A549 (cell line): Measurements from ENCODE around the gene DNM3. TPM values are rescaled to one million over a fixed set of nuclear protein-coding genes. Genes with fewer than 3 reads are reported as not detected.

Source experiments
- ATAC-seq, 2 experiments: fragments of 200-7000 bp in 1 of 2; fragments of >200 bp in 1 of 2; cut with Nextera tagmentation in 1 of 2; cut with Tn5 transposase in 1 of 2; 3 replicates each; pipeline versions ENCODE4 v1.8.0 to v1.9.1; 2018 to 2020; ENCODE audit warnings: mild to moderate bottlenecking in 1 of 2, moderate library complexity in 1 of 2
- CTCF ChIA-PET: fragments of 300-600 bp; sonication (Branson Sonifier 250); formaldehyde crosslinking; extraction: SDS; loops from one replicate; lab custom pipeline; 2021; ENCODE audit warnings: antibody characterized with exemption, inconsistent platforms; lab: Yijun Ruan, JAX
- POLR2A ChIA-PET: fragments of 350-600 bp; formaldehyde crosslinking; extraction: SDS; loops from one replicate; lab custom pipeline; 2021; ENCODE audit warnings: antibody characterized with exemption, inconsistent platforms; lab: Yijun Ruan, JAX
- DNase-seq, 2 experiments: peaks; one replicate each; pipeline versions ENCODE4 v3.0.0 to v3.0.0-alpha.2; 2011 to 2016; ENCODE audit warnings: low read depth in 1 of 2, low spot score in 1 of 2
- FAIRE-seq: peaks from 2 replicates; lab custom pipeline; 2011; peaks lifted over from hg19 to GRCh38; lab: Jason Lieb, UNC
- H3K27ac ChIP-seq, 2 experiments: fragments of >200 bp; sonication (Bioruptor Twin); formaldehyde crosslinking; 3 replicates each; pipeline ENCODE4 v1.5.1; 2016 to 2017
- H3K4me1 ChIP-seq: fragments of >200 bp; sonication (Bioruptor Twin); formaldehyde crosslinking; 3 replicates; pipeline ENCODE4 v1.6.1; 2016
- H3K4me2 ChIP-seq: fragments of >200 bp; sonication (Bioruptor Twin); formaldehyde crosslinking; 3 replicates; pipeline ENCODE4 v1.6.1; 2016
- H3K4me3 ChIP-seq: fragments of >200 bp; sonication (Bioruptor Twin); formaldehyde crosslinking; 3 replicates; pipeline ENCODE4 v1.5.1; 2016
- H3K9me3 ChIP-seq: fragments of >200 bp; sonication (Bioruptor Twin); formaldehyde crosslinking; 3 replicates; pipeline ENCODE4 v1.6.1; 2016
- BCL3 ChIP-seq: fragments of >200 bp; sonication (Bioruptor Twin); formaldehyde crosslinking; IDR thresholded peaks from 3 replicates; pipeline ENCODE4 v1.6.1; 2016
- CHD2 ChIP-seq: fragments of 150-350 bp; IDR thresholded peaks from 2 replicates; pipeline ENCODE4 v1.6.1; 2014; ENCODE audit warnings: low read length; ENCODE audit not compliant: partially characterized antibody
- EHF ChIP-seq: fragments of 250-450 bp; sonication (Bioruptor Pico); IDR thresholded peaks from 2 replicates; pipeline ENCODE4 v1.5.0; 2020; ENCODE audit warnings: mild to moderate bottlenecking
- FOXS1 ChIP-seq: fragments of 250-450 bp; sonication (Bioruptor Pico); IDR thresholded peaks from 2 replicates; pipeline ENCODE4 v1.5.0; 2020; ENCODE audit warnings: mild to moderate bottlenecking, moderate library complexity
- GATA3 ChIP-seq: IDR thresholded peaks from 2 replicates; pipeline ENCODE4 v1.6.1; 2012; ENCODE audit warnings: borderline replicate concordance
- HOXB13 ChIP-seq: fragments of 250-450 bp; sonication (Bioruptor Pico); IDR thresholded peaks from 2 replicates; pipeline ENCODE4 v1.5.0; 2020; ENCODE audit warnings: low read depth, mild to moderate bottlenecking, moderate library complexity
- JUNB ChIP-seq: fragments of >200 bp; sonication (Bioruptor Twin); formaldehyde crosslinking; IDR thresholded peaks from 2 replicates; pipeline ENCODE4 v1.6.1; 2016
- KDM1A ChIP-seq: fragments of 200-600 bp; sonication (generic); IDR thresholded peaks from 2 replicates; pipeline ENCODE4 v1.6.1; 2016; ENCODE audit warnings: low read depth, mild to moderate bottlenecking
- MAFK ChIP-seq: fragments of 450-650 bp; IDR thresholded peaks from 2 replicates; pipeline ENCODE4 v1.6.1; 2014; ENCODE audit not compliant: partially characterized antibody
- MAX ChIP-seq: IDR thresholded peaks from 2 replicates; pipeline ENCODE4 v1.6.1; 2012
- NPAS2 ChIP-seq: fragments of 250-450 bp; sonication (Bioruptor Pico); IDR thresholded peaks from 2 replicates; pipeline ENCODE4 v1.8.0; 2022; ENCODE audit warnings: mild to moderate bottlenecking, moderate library complexity, borderline replicate concordance
- PHF8 ChIP-seq: fragments of 200-600 bp; sonication (generic); IDR thresholded peaks from 2 replicates; pipeline ENCODE4 v1.6.1; 2016; ENCODE audit warnings: low read depth, mild to moderate bottlenecking, antibody characterized with exemption, moderate library complexity, borderline replicate concordance
- SMC3 ChIP-seq: fragments of >200 bp; sonication (Bioruptor Twin); formaldehyde crosslinking; IDR thresholded peaks from 3 replicates; pipeline ENCODE4 v1.6.1; 2018; ENCODE audit warnings: inconsistent platforms
- TFCP2L1 ChIP-seq: fragments of 250-450 bp; sonication (Bioruptor Pico); IDR thresholded peaks from 2 replicates; pipeline ENCODE4 v1.5.0; 2021; ENCODE audit warnings: mild to moderate bottlenecking
- ZNF302 ChIP-seq: fragments of 250-450 bp; sonication (Bioruptor Pico); IDR thresholded peaks from 2 replicates; pipeline ENCODE4 v1.9.0; 2021; ENCODE audit warnings: inconsistent platforms, mild to moderate bottlenecking, moderate library complexity
- WGBS: methylation state at CpG from one replicate; pipeline ENCODE4 v1.1.6; 2017; ENCODE audit errors: missing lambda C conversion rate; 5-methylcytosine and 5-hydroxymethylcytosine counted together
- polyA plus RNA-seq, 4 experiments: library from polyadenylated mRNA; depleted of rRNA in 3 of 4; stranded (reverse); fragments of >200 nt; fragmentation: RNase III in 1 of 4; extraction: RNeasy Plus Mini Kit Qiagen cat#74134 plus additional on column Dnase treatment in 1 of 4; gene quantifications; 2 replicates in 3 of 4; 3 replicates in 1 of 4; pipeline ENCODE4 v1.2.3, GENCODE V29; 2011 to 2017
- TF ChIP-seq, protein P1 (sequence below): fragments of >200 bp; sonication (Bioruptor Twin); formaldehyde crosslinking; IDR thresholded peaks from 2 replicates; pipeline ENCODE4 v1.6.1; 2016
- TF ChIP-seq, protein P2 (sequence below): fragments of 200-600 bp; sonication (generic); IDR thresholded peaks from 2 replicates; pipeline ENCODE4 v1.6.1; 2016; ENCODE audit warnings: antibody characterized with exemption, mild to moderate bottlenecking, moderate library complexity

The DNM3 gene
- polyA plus RNA-seq, 2 of the 4 experiments (the other 2 are of a cell fraction), result 0.57 to 1.5 TPM

DNA sequence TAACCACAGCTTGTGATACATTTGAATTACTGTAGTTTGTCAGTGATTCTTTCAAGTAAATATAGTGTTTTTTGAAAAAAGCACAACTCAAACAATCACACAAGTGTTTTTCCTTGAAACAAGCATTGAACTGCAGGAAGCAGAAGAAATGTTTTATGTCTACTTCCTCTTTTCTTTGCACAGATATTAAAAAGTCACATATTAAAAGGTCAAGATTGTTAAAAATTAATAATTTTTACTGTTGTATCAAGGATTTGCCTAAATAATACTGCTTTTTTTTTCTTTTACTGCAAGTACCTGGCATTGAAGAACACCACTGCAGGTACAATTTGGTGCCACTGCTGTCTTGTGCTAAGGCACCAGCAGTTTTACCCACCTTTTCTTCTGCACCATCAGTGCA lies 365.0 kb downstream of the DNM3 start:
- DNase-seq, result no peak
- CTCF ChIA-PET, result no interaction called here
- H3K27ac ChIP-seq, result no peak overlapping the region
- H3K9me3 ChIP-seq, result no peaks in the 10 kb centered on the region
- TF ChIP-seq MAX, result no peak
- no peak overlapping the region for H3K4me3 ChIP-seq
- FAIRE-seq, result no peak
- no peak for ATAC-seq
- POLR2A ChIA-PET, result no interaction called here
- no peak overlapping the region for H3K4me2 ChIP-seq
- H3K4me1 ChIP-seq, result no peaks in the 10 kb centered on the region

GRCh38 chr1:172208635-172209034 lies 367.3 kb downstream of the DNM3 start:
- no peak overlapping the region for H3K4me2 ChIP-seq
- ChIA-PET CTCF (no interaction called here), POLR2A (no interaction called here)
- 71% methylated on average over 4 of the region's 4 CpGs for WGBS
- TF ChIP-seq MAFK, result peak; percentile 51
- no peak for TF ChIP-seq ZNF302 (CRISPR knock-in tag)
- DNase-seq (no peak), FAIRE-seq (no peak), ATAC-seq (no peak)
- no peaks in the 10 kb centered on the region for H3K4me1 ChIP-seq
- no peaks in the 10 kb centered on the region for H3K9me3 ChIP-seq
- H3K4me3 ChIP-seq, result no peak overlapping the region
- no peak overlapping the region for H3K27ac ChIP-seq

DNA sequence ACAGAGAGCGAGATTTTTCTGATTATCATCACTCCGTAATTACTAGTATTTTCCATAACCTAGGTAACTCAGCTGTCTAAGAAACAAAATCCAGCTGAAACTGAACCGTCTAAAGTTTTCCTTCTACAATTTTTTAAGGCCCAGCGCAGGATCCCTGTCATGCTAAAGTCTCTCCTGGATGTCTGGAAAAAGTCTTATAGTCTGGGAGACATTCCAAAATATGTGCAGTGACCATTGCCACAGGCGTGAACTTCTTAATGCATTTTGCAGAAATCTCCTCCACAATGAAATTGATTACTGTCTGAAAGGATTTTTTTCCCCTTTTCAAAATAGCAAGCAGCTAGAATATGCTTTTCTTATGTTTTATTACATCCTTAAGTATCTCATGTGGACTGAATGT lies 369.9 kb downstream of the DNM3 start:
- no peak for TF ChIP-seq NPAS2 (CRISPR knock-in tag)
- TF ChIP-seq, protein P1, sequence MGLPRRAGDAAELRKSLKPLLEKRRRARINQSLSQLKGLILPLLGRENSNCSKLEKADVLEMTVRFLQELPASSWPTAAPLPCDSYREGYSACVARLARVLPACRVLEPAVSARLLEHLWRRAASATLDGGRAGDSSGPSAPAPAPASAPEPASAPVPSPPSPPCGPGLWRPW, result no peak
- TF ChIP-seq CHD2, result no peak
- no peak for TF ChIP-seq EHF (CRISPR knock-in tag)
- TF ChIP-seq, protein P2, sequence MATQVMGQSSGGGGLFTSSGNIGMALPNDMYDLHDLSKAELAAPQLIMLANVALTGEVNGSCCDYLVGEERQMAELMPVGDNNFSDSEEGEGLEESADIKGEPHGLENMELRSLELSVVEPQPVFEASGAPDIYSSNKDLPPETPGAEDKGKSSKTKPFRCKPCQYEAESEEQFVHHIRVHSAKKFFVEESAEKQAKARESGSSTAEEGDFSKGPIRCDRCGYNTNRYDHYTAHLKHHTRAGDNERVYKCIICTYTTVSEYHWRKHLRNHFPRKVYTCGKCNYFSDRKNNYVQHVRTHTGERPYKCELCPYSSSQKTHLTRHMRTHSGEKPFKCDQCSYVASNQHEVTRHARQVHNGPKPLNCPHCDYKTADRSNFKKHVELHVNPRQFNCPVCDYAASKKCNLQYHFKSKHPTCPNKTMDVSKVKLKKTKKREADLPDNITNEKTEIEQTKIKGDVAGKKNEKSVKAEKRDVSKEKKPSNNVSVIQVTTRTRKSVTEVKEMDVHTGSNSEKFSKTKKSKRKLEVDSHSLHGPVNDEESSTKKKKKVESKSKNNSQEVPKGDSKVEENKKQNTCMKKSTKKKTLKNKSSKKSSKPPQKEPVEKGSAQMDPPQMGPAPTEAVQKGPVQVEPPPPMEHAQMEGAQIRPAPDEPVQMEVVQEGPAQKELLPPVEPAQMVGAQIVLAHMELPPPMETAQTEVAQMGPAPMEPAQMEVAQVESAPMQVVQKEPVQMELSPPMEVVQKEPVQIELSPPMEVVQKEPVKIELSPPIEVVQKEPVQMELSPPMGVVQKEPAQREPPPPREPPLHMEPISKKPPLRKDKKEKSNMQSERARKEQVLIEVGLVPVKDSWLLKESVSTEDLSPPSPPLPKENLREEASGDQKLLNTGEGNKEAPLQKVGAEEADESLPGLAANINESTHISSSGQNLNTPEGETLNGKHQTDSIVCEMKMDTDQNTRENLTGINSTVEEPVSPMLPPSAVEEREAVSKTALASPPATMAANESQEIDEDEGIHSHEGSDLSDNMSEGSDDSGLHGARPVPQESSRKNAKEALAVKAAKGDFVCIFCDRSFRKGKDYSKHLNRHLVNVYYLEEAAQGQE, result no peak
- no peak for TF ChIP-seq FOXS1
- POLR2A ChIA-PET, result no interaction called here
- no peak for FAIRE-seq
- WGBS, result 75% methylated on average over 5 of the region's 5 CpGs
- Histone ChIP-seq H3K27ac (no peak overlapping the region), H3K4me3 (no peak overlapping the region), H3K9me3 (no peaks in the 10 kb centered on the region), H3K4me1 (no peaks in the 10 kb centered on the region), H3K4me2 (no peak overlapping the region)
- no peak for DNase-seq
- CTCF ChIA-PET, result no interaction called here
- ATAC-seq, result no peak

GRCh38 chr1:172212124-172212523 lies 370.8 kb downstream of the DNM3 start:
- ATAC-seq (no peak), FAIRE-seq (no peak), DNase-seq (no peak)
- no peak overlapping the region for H3K4me2 ChIP-seq
- ChIA-PET CTCF (interaction anchor here (0.6 kb wide), 1 partner anchor 8 kb away, joined by 3 read pairs; no protein-coding TSS in a partner anchor), POLR2A (no interaction called here)
- TF ChIP-seq SMC3, result no peak
- TF ChIP-seq TFCP2L1 (CRISPR knock-in tag), result no peak
- TF ChIP-seq JUNB, result no peak
- TF ChIP-seq KDM1A, result no peak
- TF ChIP-seq GATA3, result no peak
- TF ChIP-seq BCL3, result no peak
- TF ChIP-seq, protein P2, result no peak
- TF ChIP-seq HOXB13, result no peak
- no peak for TF ChIP-seq PHF8
- no peak overlapping the region for H3K27ac ChIP-seq
- H3K9me3 ChIP-seq, result no peaks in the 10 kb centered on the region
- no peaks in the 10 kb centered on the region for H3K4me1 ChIP-seq
- H3K4me3 ChIP-seq, result no peak overlapping the region
- WGBS, result 66% methylated on average over 3 of the region's 3 CpGs
